Measurements from ENCODE around the gene C12orf43.

C12orf43 gene

DNA sequence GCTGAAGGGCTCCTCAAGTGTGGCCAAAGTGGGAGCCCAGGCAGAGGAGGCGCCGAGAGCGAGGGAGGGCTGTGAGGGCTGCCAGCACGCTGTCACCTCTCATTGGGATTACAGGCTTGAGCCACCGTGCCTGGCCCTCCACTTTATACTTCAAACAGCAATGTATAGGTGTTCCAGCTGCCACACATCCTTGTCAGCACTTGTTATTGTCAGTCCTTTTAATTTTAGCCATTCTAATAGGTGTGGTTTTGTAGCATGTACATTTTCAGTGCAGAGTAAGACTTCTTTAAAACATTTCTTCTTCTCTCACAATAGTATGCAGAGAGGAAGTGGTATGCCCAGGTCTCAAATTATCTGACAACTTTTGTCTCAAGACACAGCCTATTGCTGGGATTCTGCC, 65.5 kb downstream of the C12orf43 start:
- TF ChIP-seq, protein P1, sequence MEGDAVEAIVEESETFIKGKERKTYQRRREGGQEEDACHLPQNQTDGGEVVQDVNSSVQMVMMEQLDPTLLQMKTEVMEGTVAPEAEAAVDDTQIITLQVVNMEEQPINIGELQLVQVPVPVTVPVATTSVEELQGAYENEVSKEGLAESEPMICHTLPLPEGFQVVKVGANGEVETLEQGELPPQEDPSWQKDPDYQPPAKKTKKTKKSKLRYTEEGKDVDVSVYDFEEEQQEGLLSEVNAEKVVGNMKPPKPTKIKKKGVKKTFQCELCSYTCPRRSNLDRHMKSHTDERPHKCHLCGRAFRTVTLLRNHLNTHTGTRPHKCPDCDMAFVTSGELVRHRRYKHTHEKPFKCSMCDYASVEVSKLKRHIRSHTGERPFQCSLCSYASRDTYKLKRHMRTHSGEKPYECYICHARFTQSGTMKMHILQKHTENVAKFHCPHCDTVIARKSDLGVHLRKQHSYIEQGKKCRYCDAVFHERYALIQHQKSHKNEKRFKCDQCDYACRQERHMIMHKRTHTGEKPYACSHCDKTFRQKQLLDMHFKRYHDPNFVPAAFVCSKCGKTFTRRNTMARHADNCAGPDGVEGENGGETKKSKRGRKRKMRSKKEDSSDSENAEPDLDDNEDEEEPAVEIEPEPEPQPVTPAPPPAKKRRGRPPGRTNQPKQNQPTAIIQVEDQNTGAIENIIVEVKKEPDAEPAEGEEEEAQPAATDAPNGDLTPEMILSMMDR (IDR thresholded peaks at IDR 0.05; ENCODE audit: insufficient read depth, missing control alignments) = no peak
- FAIRE-seq = no peak
- DNase-seq (ENCODE audit: insufficient read length, low spot score) = no peak
